Right lobe of liver (tissue), 6 donors: Measurements from ENCODE around the gene APBB1IP. TPM values are rescaled to one million over a fixed set of nuclear protein-coding genes. Genes with fewer than 3 reads are reported as not detected.

Source experiments
- ATAC-seq, 4 donors: fragments of 200-7000 bp; cut with Tn5 transposase; one replicate each; pipeline ENCODE4 v1.9.1; 2020; ENCODE audit warnings: mild to moderate bottlenecking in 4 of 4, moderate library complexity in 4 of 4
- DNase-seq, 3 donors: peaks; one replicate each; pipeline ENCODE4 v3.0.0-alpha.2; 2020
- H3K27ac ChIP-seq, 3 donors: fragments of 200-600 bp; one replicate each; pipeline ENCODE4 v1.8.0; 2022
- H3K27me3 ChIP-seq, 2 donors: fragments of 200-600 bp; one replicate each; pipeline ENCODE4 v1.8.0; 2022
- H3K36me3 ChIP-seq, 4 donors: fragments of 200-600 bp; sonication (generic) in 1 of 4; one replicate each; pipeline versions ENCODE4 v1.5.1 to v1.8.0; 2017 to 2022; ENCODE audit warnings: control low read depth in 1 of 4
- H3K4me1 ChIP-seq, 4 donors: fragments of 200-600 bp; sonication (generic) in 1 of 4; one replicate each; pipeline versions ENCODE4 v1.5.1 to v1.8.0; 2017 to 2022; ENCODE audit warnings: control low read depth in 1 of 4
- H3K4me3 ChIP-seq, 3 donors: fragments of 200-600 bp; one replicate each; pipeline ENCODE4 v1.8.0; 2022
- H3K9me3 ChIP-seq, 4 donors: fragments of 200-600 bp; sonication (generic) in 1 of 4; one replicate each; pipeline versions ENCODE4 v1.5.1 to v1.8.0; 2017 to 2022; ENCODE audit warnings: control low read depth in 1 of 4
- POLR2A ChIP-seq: fragments of 450-650 bp; IDR thresholded peaks from one replicate; pipeline ENCODE4 v1.6.1; 2017; ENCODE audit warnings: antibody characterized with exemption, mild to moderate bottlenecking
- WGBS: methylation state at CpG from one replicate; pipeline ENCODE4 v1.1.6; 2018; ENCODE audit warnings: low coverage, low lambda C conversion rate; ENCODE audit not compliant: insufficient coverage; ENCODE audit errors: missing lambda C conversion rate; 5-methylcytosine and 5-hydroxymethylcytosine counted together
- intact Hi-C, 2 donors: fragments of 100-400 bp; cut with DNase I; formaldehyde crosslinking; loops; one replicate each; pipeline versions ENCODE4 v1.11.2 to v1.14.1; 2022
- total RNA-seq, 6 experiments: library from RNA; depleted of rRNA in 2 of 6; stranded (reverse); fragments of >200 nt in 2 of 6; fragmentation: NEBNext Ultra II Directional in 3 of 6; extraction: Animal tissue kit (Norgen Biotek cat#: 25700) in 3 of 6; gene quantifications; one replicate each; pipeline versions ENCODE4 v1.1.0 to v1.2.4, GENCODE V29; 2016 to 2023
- TF ChIP-seq, protein P1 (sequence below), 4 donors: fragments of 200-600 bp in 3 of 4; fragments of 450-650 bp in 1 of 4; IDR thresholded peaks; one replicate each; pipeline versions ENCODE4 v1.5.1 to v1.8.0; 2016 to 2022; ENCODE audit warnings: antibody characterized with exemption in 4 of 4, mild to moderate bottlenecking in 2 of 4
- donor health status: DM: no; HTN: yes; CAD: no.
- donor health status: DM: no; HTN: no; CAD: no.
- donor health status: DM: no; HTN: no; CAD: no.
- donor health status: DM: no; HTN: yes; CAD: no.
- donor health status: DM: no; HTN: yes; CAD: no.

APBB1IP gene
- total RNA-seq, 6 experiments from 2014 or later, result 13.0 to 50.7 (median 16.5) TPM

DNA sequence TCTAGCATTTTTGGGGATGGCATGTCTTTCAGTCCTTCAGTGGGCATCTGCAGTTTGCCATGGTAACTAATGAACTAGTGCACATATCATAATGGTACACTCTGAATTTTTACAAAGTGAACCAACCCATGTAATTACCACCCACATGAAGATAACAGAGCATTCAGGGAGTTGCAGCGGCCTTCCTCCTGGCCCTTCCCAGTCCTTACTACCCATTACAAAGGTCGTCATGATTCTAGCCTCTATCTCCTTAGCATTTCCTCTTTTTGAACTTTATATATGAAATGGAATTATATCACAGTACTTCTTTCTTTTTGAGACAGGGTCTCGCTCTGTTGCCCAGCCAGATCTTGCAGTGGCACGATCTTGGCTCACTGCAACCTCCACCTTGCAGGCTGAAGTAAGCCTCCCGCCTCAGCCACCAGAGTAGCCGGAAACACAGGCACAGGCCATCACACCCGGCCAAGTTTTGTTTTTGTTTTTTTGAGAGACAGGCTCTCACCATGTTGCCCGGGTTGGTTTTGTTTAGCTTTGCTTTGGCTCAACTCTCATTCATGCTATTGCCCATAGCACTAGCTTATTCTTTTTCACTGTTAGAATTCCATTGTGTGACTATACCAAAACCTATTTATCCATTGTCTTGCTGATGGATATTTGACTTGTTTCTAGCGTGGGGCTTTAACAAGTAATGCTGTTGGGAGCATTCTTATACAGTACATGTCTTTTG is 79.2 kb downstream of the APBB1IP start:
- no peaks in the 10 kb centered on the region for H3K9me3 ChIP-seq
- intact Hi-C loops, result no loop called here
- WGBS, result 75% methylated on average over 9 of the region's 9 CpGs
- no peak overlapping the region for H3K4me3 ChIP-seq
- H3K4me1 ChIP-seq, result no peaks in the 10 kb centered on the region
- DNase-seq, result no peak
- TF ChIP-seq, protein P1, sequence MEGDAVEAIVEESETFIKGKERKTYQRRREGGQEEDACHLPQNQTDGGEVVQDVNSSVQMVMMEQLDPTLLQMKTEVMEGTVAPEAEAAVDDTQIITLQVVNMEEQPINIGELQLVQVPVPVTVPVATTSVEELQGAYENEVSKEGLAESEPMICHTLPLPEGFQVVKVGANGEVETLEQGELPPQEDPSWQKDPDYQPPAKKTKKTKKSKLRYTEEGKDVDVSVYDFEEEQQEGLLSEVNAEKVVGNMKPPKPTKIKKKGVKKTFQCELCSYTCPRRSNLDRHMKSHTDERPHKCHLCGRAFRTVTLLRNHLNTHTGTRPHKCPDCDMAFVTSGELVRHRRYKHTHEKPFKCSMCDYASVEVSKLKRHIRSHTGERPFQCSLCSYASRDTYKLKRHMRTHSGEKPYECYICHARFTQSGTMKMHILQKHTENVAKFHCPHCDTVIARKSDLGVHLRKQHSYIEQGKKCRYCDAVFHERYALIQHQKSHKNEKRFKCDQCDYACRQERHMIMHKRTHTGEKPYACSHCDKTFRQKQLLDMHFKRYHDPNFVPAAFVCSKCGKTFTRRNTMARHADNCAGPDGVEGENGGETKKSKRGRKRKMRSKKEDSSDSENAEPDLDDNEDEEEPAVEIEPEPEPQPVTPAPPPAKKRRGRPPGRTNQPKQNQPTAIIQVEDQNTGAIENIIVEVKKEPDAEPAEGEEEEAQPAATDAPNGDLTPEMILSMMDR (IDR thresholded peaks at IDR 0.05), result no peak
- no peak for TF ChIP-seq POLR2A
- H3K27me3 ChIP-seq, result no peaks in the 10 kb centered on the region
- no peak for ATAC-seq
- peaks cover 0 to 40% (median 8%) of the 10 kb centered on the region in 4 donors for H3K36me3 ChIP-seq
- H3K27ac ChIP-seq, result no peak overlapping the region

DNA sequence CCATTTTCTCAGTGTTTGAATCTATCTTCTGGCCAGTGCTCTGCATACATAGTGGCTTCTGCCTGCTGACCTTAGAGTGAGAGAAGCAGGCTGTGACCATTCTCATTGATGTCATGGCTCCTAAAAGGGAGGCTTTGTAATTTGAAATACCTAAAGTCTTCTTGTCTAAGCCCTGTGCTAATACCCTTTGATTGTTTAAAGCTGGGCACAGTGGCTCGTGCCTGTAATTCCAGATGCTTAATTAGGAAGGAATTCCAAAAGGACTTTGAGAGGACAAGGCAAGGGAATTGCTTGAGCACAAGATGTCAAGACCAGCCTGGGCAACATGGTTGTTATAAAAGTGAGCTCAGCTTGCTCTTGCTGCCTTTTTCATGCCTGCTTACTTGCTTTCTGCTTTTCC is 81.7 kb downstream of the APBB1IP start:
- no peak for DNase-seq
- Histone ChIP-seq H3K36me3 (peaks cover 0 to 30% (median 7%) of the 10 kb centered on the region in 4 donors), H3K27ac (no peak overlapping the region), H3K4me3 (no peak overlapping the region), H3K4me1 (no peaks in the 10 kb centered on the region), H3K27me3 (no peaks in the 10 kb centered on the region), H3K9me3 (no peaks in the 10 kb centered on the region)
- 89% methylated on average over 1 of the region's 1 CpG for WGBS
- no peak for ATAC-seq
- intact Hi-C loops, result no loop called here
- TF ChIP-seq, protein P1 (IDR thresholded peaks at IDR 0.05), result no peak
- no peak for TF ChIP-seq POLR2A

DNA sequence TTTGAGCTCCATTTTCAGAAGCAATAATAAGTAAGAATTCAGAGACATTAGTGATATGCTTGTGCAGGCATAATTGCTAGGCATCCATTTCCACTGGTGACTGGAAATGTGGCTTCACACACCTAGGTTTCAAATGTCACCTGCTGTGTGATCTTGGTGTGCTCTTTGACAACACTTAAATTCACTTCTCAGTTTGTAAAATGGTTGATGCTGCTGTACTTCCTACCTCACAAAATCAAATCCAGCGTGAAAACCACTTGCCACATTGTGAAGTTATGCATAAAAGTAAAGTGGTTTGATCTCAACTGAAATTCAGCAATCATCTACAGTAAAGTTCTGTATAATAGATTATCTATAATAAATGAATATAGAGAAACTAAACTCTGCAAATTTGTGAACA is 82.4 kb downstream of the APBB1IP start:
- Histone ChIP-seq H3K9me3 (no peaks in the 10 kb centered on the region), H3K4me3 (no peak overlapping the region), H3K36me3 (peaks cover 0 to 33% (median 7%) of the 10 kb centered on the region in 4 donors), H3K27me3 (no peaks in the 10 kb centered on the region), H3K4me1 (no peaks in the 10 kb centered on the region), H3K27ac (no peak overlapping the region)
- 67% methylated on average over 1 of the region's 1 CpG for WGBS
- DNase-seq (no peak), ATAC-seq (no peak)
- intact Hi-C loops, result no loop called here
- TF ChIP-seq, protein P1 (IDR thresholded peaks at IDR 0.05), result no peak
- TF ChIP-seq POLR2A, result no peak

DNA sequence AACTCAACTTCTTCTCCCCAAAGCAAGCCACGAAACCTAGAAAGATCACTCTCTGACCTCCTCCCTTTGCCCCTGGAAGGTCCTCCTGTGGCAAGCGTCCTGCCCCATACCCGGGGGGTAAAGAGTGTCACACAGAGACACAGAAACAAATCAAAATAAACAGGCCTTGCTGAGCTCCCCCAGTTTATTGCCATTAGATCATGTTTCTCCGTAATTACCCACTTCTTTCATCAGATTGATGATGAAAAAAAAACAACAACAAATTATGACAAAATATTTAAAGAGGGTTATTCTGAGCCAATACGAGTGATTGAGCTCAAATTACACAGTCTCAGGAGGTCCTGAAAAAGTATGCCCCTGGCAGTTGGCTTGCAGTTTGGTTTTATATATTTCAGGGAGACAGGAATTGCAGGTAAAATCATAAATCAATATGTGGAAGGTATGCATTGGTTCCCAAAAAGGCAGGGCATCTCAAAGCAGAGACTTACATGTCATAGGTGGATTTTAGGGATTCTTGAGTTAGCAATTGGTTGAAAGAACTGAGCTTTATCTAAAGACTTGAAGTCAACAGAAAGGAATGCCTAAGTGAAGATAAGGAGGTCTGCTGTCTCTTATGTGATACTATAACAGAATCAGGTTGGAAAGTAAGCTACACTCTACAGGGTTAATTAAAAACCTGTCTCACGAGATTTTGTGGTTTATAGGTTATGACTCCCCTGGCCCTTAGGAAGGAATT is 86.2 kb downstream of the APBB1IP start:
- Histone ChIP-seq H3K4me1 (no peaks in the 10 kb centered on the region), H3K27me3 (no peaks in the 10 kb centered on the region), H3K9me3 (no peaks in the 10 kb centered on the region), H3K4me3 (no peak overlapping the region), H3K27ac (no peak overlapping the region), H3K36me3 (peaks cover 0 to 55% (median 10%) of the 10 kb centered on the region in 4 donors)
- ATAC-seq (no peak), DNase-seq (no peak)
- intact Hi-C loops, result no loop called here
- TF ChIP-seq, protein P1 (IDR thresholded peaks at IDR 0.05), result no peak
- TF ChIP-seq POLR2A, result no peak
- WGBS, result 77% methylated on average over 6 of the region's 6 CpGs
